ENCODE data around the gene PUS7.
A peak's percentile ranks its signal among the peaks of the same experiment; 100 is the strongest.
"Not testable (repeated sequence)": the region's sequence is repeated elsewhere in the genome, so short reads cannot be mapped to it uniquely, and the experiment has no call there.

Gene PUS7

GRCh38 chr7:105474045-105474444, 48.0 kb downstream of the PUS7 start:
- ATAC-seq, result no peak
- Mint-ChIP-seq H3K36me3 (peaks cover 40% of the 10 kb centered on the region), H3K4me3 (no peak overlapping the region), H3K27ac (no peak overlapping the region), H3K27me3 (no peaks in the 10 kb centered on the region), H3K4me1 (no peaks in the 10 kb centered on the region), H3K9me3 (no peaks in the 10 kb centered on the region)

- H3K4me3 Mint-ChIP-seq, result no peak overlapping the region
- H3K27me3 Mint-ChIP-seq, result no peaks in the 10 kb centered on the region
- ATAC-seq, result no peak
- no peak overlapping the region for H3K27ac Mint-ChIP-seq
- no peaks in the 10 kb centered on the region for H3K4me1 Mint-ChIP-seq
- H3K36me3 Mint-ChIP-seq, result peaks cover 34% of the 10 kb centered on the region
- H3K9me3 Mint-ChIP-seq, result no peaks in the 10 kb centered on the region
Observed at GRCh38 chr7:105473163-105473562, 48.9 kb downstream of the PUS7 start.

- ATAC-seq, result no peak
- peaks cover 27% of the 10 kb centered on the region for H3K36me3 Mint-ChIP-seq
- H3K4me1 Mint-ChIP-seq, result no peaks in the 10 kb centered on the region
- no peaks in the 10 kb centered on the region for H3K9me3 Mint-ChIP-seq
- H3K27ac Mint-ChIP-seq, result no peak overlapping the region
- no peaks in the 10 kb centered on the region for H3K27me3 Mint-ChIP-seq
- H3K4me3 Mint-ChIP-seq, result no peak overlapping the region
Observed at GRCh38 chr7:105470846-105471245, 51.2 kb downstream of the PUS7 start.

DNA sequence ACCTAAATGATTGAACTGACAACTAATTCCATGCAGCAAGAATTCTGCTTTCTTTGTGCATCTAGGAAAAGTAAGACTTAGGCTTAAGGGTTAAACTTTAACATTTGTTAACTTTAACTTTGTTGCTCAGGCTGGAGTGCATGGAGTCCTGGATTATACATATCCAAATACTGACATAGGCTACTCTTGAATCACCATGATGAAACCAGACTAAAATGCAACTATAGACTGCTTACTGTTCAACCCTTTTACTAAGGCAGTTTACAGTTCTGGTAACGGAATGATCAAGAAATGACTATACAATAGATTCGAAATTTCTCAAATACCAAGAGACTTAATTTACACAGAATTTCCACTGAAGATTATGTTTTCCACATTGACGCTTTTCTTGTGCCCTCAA, 52.0 kb downstream of the PUS7 start:
- no peak overlapping the region for H3K27ac Mint-ChIP-seq
- no peaks in the 10 kb centered on the region for H3K4me1 Mint-ChIP-seq
- no peaks in the 10 kb centered on the region for H3K9me3 Mint-ChIP-seq
- H3K4me3 Mint-ChIP-seq, result no peak overlapping the region
- no peaks in the 10 kb centered on the region for H3K27me3 Mint-ChIP-seq
- ATAC-seq, result no peak
- H3K36me3 Mint-ChIP-seq, result peaks cover 27% of the 10 kb centered on the region

- ATAC-seq, result no peak
- Mint-ChIP-seq H3K4me3 (no peak overlapping the region), H3K27ac (no peak overlapping the region), H3K36me3 (peaks cover 36% of the 10 kb centered on the region), H3K27me3 (no peaks in the 10 kb centered on the region), H3K9me3 (no peaks in the 10 kb centered on the region), H3K4me1 (no peaks in the 10 kb centered on the region)
Observed at GRCh38 chr7:105462765-105463420, 59.2 kb downstream of the PUS7 start.

- no peak overlapping the region for H3K4me3 Mint-ChIP-seq
- no peak overlapping the region for H3K27ac Mint-ChIP-seq
- H3K4me1 Mint-ChIP-seq, result no peaks in the 10 kb centered on the region
- ATAC-seq, result no peak
- H3K9me3 Mint-ChIP-seq, result no peaks in the 10 kb centered on the region
- peaks cover 38% of the 10 kb centered on the region for H3K36me3 Mint-ChIP-seq
- no peaks in the 10 kb centered on the region for H3K27me3 Mint-ChIP-seq
Observed at GRCh38 chr7:105461518-105461917, 60.6 kb downstream of the PUS7 start.

- Mint-ChIP-seq H3K4me1 (peaks cover 14% of the 10 kb centered on the region), H3K9me3 (no peaks in the 10 kb centered on the region), H3K27ac (no peak overlapping the region), H3K27me3 (no peaks in the 10 kb centered on the region), H3K4me3 (no peak overlapping the region), H3K36me3 (peaks cover 36% of the 10 kb centered on the region)
- ATAC-seq, result no peak
Observed at GRCh38 chr7:105457619-105458225, 64.3 kb downstream of the PUS7 start.

- no peaks in the 10 kb centered on the region for H3K9me3 Mint-ChIP-seq
- no peak for ATAC-seq
- H3K4me3 Mint-ChIP-seq, result no peak overlapping the region
- H3K4me1 Mint-ChIP-seq, result peaks cover 26% of the 10 kb centered on the region
- peaks cover 17% of the 10 kb centered on the region for H3K36me3 Mint-ChIP-seq
- peak overlapping the region; percentile 18 for H3K27ac Mint-ChIP-seq
- no peaks in the 10 kb centered on the region for H3K27me3 Mint-ChIP-seq
Observed at GRCh38 chr7:105454921-105455320, 67.2 kb downstream of the PUS7 start.

DNA sequence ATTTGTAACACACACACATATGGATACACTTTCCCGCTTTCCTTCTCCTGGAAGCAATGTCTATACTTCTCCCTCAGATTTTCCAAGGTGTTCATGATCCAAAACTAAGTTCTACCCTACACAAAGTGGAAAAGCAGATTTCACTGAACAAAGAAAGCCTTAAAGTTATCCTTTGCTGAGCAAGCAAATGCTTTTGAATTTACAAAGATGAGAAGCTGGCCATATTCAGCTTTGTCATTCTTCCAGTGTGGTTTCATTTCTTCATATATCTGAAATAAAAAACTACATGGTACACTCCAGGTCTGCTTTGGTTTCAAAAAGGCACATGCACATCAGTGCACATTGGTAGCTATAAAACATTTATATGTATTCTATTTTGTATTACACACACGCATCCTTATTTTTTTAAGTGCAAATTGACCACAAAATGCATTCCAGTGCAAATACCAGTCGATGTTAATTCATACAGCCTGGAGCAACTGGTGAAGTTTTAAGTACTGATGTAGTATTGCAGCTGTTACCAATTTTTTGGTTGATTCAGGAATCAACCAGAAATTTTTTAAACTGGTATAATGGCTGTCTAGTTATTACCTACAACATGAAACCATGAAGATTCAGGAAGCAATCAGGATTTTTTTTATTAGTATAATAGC, 67.8 kb downstream of the PUS7 start:
- H3K4me1 Mint-ChIP-seq, result peaks cover 29% of the 10 kb centered on the region
- H3K27me3 Mint-ChIP-seq, result no peaks in the 10 kb centered on the region
- H3K36me3 Mint-ChIP-seq, result peaks cover 17% of the 10 kb centered on the region
- H3K9me3 Mint-ChIP-seq, result no peaks in the 10 kb centered on the region
- peak overlapping the region; percentile 60 for H3K27ac Mint-ChIP-seq
- H3K4me3 Mint-ChIP-seq, result no peak overlapping the region
- no peak for ATAC-seq

- Mint-ChIP-seq H3K4me3 (no peak overlapping the region), H3K4me1 (peaks cover 51% of the 10 kb centered on the region), H3K27ac (peak overlapping the region; percentile 60), H3K27me3 (no peaks in the 10 kb centered on the region), H3K9me3 (no peaks in the 10 kb centered on the region), H3K36me3 (peaks cover 4% of the 10 kb centered on the region)
- no peak for ATAC-seq
Observed at GRCh38 chr7:105452085-105452484, 70.0 kb downstream of the PUS7 start.

DNA sequence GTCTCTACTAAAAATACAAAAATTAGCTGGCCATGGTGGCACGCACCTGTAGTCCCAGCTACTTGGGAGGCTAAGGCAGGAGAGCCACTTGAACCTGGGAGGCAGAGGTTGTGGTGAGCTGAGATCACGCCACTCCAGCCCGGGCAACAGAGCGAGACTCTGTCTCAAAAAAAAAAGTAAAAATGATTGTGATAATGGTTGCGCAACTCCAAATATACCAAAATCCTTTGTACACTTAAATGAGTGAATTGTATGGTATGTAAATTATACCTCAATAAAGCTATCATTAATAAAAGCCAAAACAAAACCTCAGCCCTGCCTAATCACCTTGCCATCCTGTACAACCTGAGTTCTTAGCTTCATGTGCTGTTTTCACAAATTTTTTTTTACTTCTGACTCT, 71.2 kb downstream of the PUS7 start:
- ATAC-seq, H3K27ac Mint-ChIP-seq, H3K27me3 Mint-ChIP-seq, H3K9me3 Mint-ChIP-seq, H3K36me3 Mint-ChIP-seq, H3K4me3 Mint-ChIP-seq: not testable (repeated sequence)
- H3K4me1 Mint-ChIP-seq, result peaks cover 59% of the 10 kb centered on the region

- no peak for ATAC-seq
- no peaks in the 10 kb centered on the region for H3K9me3 Mint-ChIP-seq
- no peak overlapping the region for H3K27ac Mint-ChIP-seq
- no peaks in the 10 kb centered on the region for H3K36me3 Mint-ChIP-seq
- H3K27me3 Mint-ChIP-seq, result no peaks in the 10 kb centered on the region
- peaks cover 65% of the 10 kb centered on the region for H3K4me1 Mint-ChIP-seq
- no peak overlapping the region for H3K4me3 Mint-ChIP-seq
Observed at GRCh38 chr7:105450177-105450861, 71.8 kb downstream of the PUS7 start.

GRCh38 chr7:105448181-105448580, 73.9 kb downstream of the PUS7 start:
- Mint-ChIP-seq H3K9me3 (no peaks in the 10 kb centered on the region), H3K36me3 (no peaks in the 10 kb centered on the region), H3K27ac (peak overlapping the region; percentile 66), H3K4me1 (peaks cover 67% of the 10 kb centered on the region), H3K27me3 (no peaks in the 10 kb centered on the region), H3K4me3 (peak overlapping the region; percentile 31)
- ATAC-seq, result peak; percentile 89

DNA sequence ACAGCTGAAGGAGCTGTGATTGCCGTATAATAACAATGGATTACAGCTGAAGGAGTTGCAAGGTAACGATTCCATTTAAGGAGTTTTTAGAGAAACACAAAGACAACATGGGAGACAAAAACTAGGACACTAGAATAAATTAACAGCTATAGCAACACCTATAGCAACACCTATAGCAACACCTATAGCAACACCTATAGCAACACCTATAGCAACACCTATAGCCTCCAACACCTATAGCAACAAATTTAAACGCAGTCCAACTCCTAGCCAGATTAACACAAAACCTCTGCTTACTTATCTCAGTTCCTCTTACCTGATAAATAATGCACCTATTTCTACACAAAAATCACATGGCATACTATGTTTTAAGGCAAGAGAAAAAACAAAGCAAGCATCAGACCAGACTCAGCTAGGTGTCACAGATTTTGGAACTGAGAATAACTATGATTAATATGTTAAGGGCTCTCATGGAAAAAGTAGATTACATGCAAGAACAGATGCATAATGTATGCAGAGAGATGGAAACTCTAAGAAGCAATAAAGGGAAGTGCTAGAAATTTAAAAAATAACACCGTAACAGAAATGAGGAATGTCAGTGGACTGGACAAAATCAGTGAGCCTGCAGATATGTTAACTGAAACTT, 77.6 kb downstream of the PUS7 start:
- peak overlapping the region; percentile 7 for H3K4me3 Mint-ChIP-seq
- peaks cover 51% of the 10 kb centered on the region for H3K4me1 Mint-ChIP-seq
- no peaks in the 10 kb centered on the region for H3K9me3 Mint-ChIP-seq
- peak overlapping the region; percentile 66 for H3K27ac Mint-ChIP-seq
- peak; percentile 68 for ATAC-seq
- no peaks in the 10 kb centered on the region for H3K36me3 Mint-ChIP-seq
- no peaks in the 10 kb centered on the region for H3K27me3 Mint-ChIP-seq

DNA sequence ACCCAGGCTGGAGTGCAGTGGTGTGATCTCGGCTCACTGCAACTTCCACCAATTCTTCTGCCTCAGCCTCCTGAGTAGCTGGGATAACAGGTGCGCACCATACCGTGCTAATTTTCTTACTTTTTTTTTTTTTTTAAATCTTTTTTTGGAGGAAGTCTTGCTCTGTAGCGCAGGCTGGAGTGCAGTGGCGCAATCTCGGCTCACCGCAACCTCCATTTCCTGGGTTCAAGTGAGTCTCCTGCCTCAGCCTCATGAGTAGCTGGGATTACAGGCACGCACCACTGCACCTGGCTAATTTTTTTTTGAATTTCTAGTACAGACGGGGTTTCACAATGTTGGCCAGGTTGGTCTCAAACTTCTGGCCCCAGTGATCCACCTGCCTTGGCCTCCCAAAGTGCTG, 79.9 kb downstream of the PUS7 start:
- H3K4me1 Mint-ChIP-seq, result peaks cover 28% of the 10 kb centered on the region
- not testable (repeated sequence) for H3K9me3 Mint-ChIP-seq, H3K4me3 Mint-ChIP-seq, H3K27me3 Mint-ChIP-seq, ATAC-seq, H3K36me3 Mint-ChIP-seq, H3K27ac Mint-ChIP-seq
